Pancreas (tissue), 10 donors: Measurements from ENCODE around the gene CYGB. TPM values are rescaled to one million over a fixed set of nuclear protein-coding genes. Genes with fewer than 3 reads are reported as not detected.

Experiments
- ATAC-seq, 4 donors: fragments of 200-7000 bp; cut with Tn5 transposase; one replicate each; pipeline versions ENCODE4 v1.8.0 to v1.9.1; 2020; ENCODE audit warnings: mild to moderate bottlenecking in 4 of 4, moderate library complexity in 4 of 4
- DNase-seq, 6 donors: peaks; one replicate each; pipeline ENCODE4 v3.0.0-alpha.2; 2020
- FAIRE-seq: peaks from 2 replicates; lab custom pipeline; 2012; peaks lifted over from hg19 to GRCh38; lab: Jason Lieb, UNC
- H3K27ac ChIP-seq, 4 donors: fragments of 200-600 bp; sonication (generic); 1 replicate in 3 of 4; 2 replicates in 1 of 4; pipeline versions ENCODE4 v1.5.0 to v1.8.0; 2020
- H3K27me3 ChIP-seq, 4 donors: fragments of 200-600 bp; one replicate each; pipeline ENCODE4 v1.8.0; 2021
- H3K36me3 ChIP-seq, 3 donors: fragments of 200-600 bp; sonication (generic) in 1 of 3; one replicate each; pipeline versions ENCODE4 v1.5.0 to v1.8.0; 2020 to 2021
- H3K4me1 ChIP-seq, 3 donors: fragments of 200-600 bp; one replicate each; pipeline ENCODE4 v1.8.0; 2021
- H3K4me3 ChIP-seq, 4 donors: fragments of 200-600 bp; sonication (generic) in 2 of 4; one replicate each; pipeline versions ENCODE4 v1.5.0 to v1.8.0; 2020 to 2021
- H3K9me3 ChIP-seq, 4 donors: fragments of 200-600 bp; one replicate each; pipeline ENCODE4 v1.8.0; 2021
- WGBS, 2 donors: extraction: QIAGEN DNeasy Blood & Tissue Kit; methylation state at CpG; one replicate each; pipeline ENCODE4 v1.1.7; 2013; 5-methylcytosine and 5-hydroxymethylcytosine counted together
- intact Hi-C, 3 donors: fragments of 100-400 bp; cut with DNase I; formaldehyde crosslinking; loops; one replicate each; pipeline versions ENCODE4 v1.11.1 to v1.14.2; 2022
- polyA plus RNA-seq, 2 donors: library from polyadenylated mRNA; stranded (reverse); fragments of 200-250 nt; gene quantifications; one replicate each; pipeline ENCODE4 v1.2.3, GENCODE V29; 2013
- total RNA-seq, 6 donors: library from RNA; stranded (reverse); fragmentation: NEBNext Ultra II Directional in 4 of 6; extraction: Animal tissue kit (Norgen Biotek cat#: 25700) in 4 of 6; gene quantifications; one replicate each; pipeline versions ENCODE4 v1.2.1 to v1.2.4, GENCODE V29; 2021 to 2023
- TF ChIP-seq, protein P1 (sequence below), 4 donors: fragments of 200-600 bp; sonication (generic) in 3 of 4; IDR thresholded peaks; one replicate each; pipeline versions ENCODE4 v1.5.0 to v1.8.0; 2021; ENCODE audit warnings: antibody characterized with exemption in 4 of 4
- donor health status: healthy with polysubstance abuse.
- donor health status: DM: no; HTN: no; CAD: no; lungs with moderate emphysema.
- donor health status: DM: no; HTN: no; CAD: no.
- donor health status: control.
- donor health status: control.
- donor health status: Bipolar disorder and iron deficiency.
- donor health status: DM: yes; HTN: yes; CAD: no.
- donor health status: DM: no; HTN: no; CAD: no.
- donor health status: DM: no; HTN: no; CAD: no.
- donor health status: DM: yes; HTN: yes; CAD: no.

Gene CYGB
- total and polyA plus RNA-seq, 8 donors, result 2.6 to 15.7 (median 8.2) TPM

DNA sequence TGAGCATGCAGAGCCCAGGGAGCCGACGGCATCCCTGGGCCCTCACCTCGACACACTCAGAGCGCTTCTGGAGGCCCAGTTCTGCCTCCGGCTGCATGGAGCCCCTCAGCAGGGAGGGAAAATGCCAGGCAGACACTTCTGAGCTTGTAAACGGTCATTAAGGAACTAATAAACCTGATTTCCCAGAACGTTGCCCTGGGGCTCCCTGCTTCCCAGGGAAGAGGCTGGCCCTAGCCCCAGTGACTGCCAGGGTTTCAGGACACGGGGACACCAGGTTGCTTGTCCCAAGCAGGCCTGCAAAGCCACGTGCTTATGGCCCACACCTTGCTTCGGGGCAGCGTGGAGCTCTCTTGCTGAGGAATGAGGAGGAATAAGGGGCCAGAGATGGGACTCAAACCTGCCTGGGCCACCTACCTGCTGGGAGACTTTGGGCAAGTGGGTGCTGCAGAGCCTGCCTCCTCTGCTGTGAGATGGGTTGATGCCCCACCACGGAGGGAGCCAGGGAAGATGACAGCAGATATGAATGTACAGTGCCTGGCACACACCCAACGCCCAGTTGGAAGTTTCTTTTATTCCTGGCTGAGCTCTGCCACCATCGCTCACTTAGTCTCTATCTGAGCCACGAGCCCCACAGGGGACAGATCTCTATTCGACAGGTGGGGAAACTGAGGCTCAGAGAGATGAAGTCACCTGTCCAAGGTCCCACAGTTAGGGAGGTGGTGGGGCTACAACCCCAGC is 41.7 kb downstream of the CYGB start:
- Histone ChIP-seq H3K27me3 (no peaks in the 10 kb centered on the region), H3K4me1 (peaks cover 13 to 23% (median 22%) of the 10 kb centered on the region in 3 donors), H3K9me3 (no peaks in the 10 kb centered on the region), H3K4me3 (no peak overlapping the region), H3K36me3 (no peaks in the 10 kb centered on the region), H3K27ac (no peak overlapping the region)
- DNase-seq (peak in 1 of 6 donors; percentile 23), ATAC-seq (no peak), FAIRE-seq (no peak)
- TF ChIP-seq, protein P1, sequence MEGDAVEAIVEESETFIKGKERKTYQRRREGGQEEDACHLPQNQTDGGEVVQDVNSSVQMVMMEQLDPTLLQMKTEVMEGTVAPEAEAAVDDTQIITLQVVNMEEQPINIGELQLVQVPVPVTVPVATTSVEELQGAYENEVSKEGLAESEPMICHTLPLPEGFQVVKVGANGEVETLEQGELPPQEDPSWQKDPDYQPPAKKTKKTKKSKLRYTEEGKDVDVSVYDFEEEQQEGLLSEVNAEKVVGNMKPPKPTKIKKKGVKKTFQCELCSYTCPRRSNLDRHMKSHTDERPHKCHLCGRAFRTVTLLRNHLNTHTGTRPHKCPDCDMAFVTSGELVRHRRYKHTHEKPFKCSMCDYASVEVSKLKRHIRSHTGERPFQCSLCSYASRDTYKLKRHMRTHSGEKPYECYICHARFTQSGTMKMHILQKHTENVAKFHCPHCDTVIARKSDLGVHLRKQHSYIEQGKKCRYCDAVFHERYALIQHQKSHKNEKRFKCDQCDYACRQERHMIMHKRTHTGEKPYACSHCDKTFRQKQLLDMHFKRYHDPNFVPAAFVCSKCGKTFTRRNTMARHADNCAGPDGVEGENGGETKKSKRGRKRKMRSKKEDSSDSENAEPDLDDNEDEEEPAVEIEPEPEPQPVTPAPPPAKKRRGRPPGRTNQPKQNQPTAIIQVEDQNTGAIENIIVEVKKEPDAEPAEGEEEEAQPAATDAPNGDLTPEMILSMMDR (IDR thresholded peaks at IDR 0.05), result no peak
- intact Hi-C loops, result no loop called here
- 78 to 79% methylated on average over 16 of the region's 16 CpGs for whole genome bisulfite sequencing, 2 donors

DNA sequence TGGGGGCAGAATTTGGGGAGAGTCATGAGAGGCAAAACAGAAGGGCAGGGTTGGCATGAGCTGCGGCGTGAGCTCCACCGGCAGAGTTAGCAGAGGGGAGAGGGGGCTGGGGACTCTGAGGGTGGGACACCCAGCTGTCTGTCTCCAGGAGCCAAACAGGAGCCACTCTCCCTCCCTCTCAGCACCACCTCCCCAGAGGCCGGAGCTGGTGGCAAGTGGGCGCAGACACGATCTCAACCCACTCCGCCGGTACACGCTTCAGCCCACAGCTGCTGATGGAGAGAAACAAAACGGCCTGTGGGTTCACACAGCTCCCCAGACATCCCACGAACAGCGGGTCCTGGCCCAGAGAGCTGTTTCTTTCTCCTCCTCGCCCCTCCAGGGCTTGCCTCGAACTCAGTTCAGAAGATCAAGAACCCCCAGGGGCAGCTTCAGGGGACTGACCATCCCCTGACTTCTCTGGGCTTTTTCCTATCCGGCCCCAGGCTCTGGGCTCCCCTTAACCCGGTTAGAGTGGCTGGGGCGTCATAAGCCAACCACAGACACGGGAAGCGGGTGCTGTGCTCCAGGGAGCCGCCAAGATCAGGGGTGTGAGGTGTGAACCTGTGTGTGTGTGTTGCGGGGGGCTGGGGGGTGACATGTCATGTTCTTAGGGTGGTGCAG is 43.9 kb downstream of the CYGB start:
- H3K4me3 ChIP-seq, result peak overlapping the region in 1 of 4 donors; percentile 5
- intact Hi-C loops, result no loop called here
- H3K27ac ChIP-seq, result peak overlapping the region in 2 of 4 donors; percentile 63 to 80
- no peaks in the 10 kb centered on the region for H3K9me3 ChIP-seq
- ATAC-seq, result no peak
- no peaks in the 10 kb centered on the region for H3K27me3 ChIP-seq
- H3K36me3 ChIP-seq, result no peaks in the 10 kb centered on the region
- WGBS, 2 donors, result 82 to 87% methylated on average over 17 to 21 of the region's 21 CpGs
- no peak for FAIRE-seq
- DNase-seq, result peak in 1 of 6 donors; percentile 38
- peaks cover 9 to 12% (median 10%) of the 10 kb centered on the region in 3 donors for H3K4me1 ChIP-seq
- TF ChIP-seq, protein P1 (IDR thresholded peaks at IDR 0.05), result no peak

DNA sequence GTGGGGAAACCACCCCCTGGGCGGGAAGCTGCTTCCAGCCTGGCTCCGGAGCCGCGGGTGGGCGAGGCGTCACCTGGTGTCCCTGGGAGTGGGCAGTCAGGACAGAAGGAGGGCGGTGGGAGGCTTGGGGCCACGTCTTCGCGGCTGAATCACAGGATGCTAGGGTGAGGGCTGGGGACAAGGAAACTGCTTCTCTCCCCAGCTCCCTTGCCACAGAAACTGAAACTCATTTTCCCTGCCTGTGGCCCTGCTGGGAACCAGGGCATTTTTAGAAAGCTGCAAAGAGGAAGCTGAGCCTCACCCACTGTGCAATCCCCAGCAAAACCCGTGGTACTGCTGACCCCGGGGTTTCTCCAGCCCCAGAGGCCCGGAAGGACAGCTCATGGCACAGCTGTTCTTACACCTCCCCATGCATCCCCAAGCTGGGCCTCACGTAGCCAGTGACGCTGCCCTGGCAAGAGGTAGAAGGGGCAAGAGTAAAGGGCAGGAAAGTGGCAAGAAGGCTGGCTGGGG is 44.5 kb downstream of the CYGB start:
- TF ChIP-seq, protein P1 (IDR thresholded peaks at IDR 0.05), result no peak
- H3K27me3 ChIP-seq, result no peaks in the 10 kb centered on the region
- no peaks in the 10 kb centered on the region for H3K9me3 ChIP-seq
- ATAC-seq (peak in 3 of 4 donors; percentile 10 to 59 (median 53)), DNase-seq (peak in 2 of 6 donors; percentile 27 to 66), FAIRE-seq (no peak)
- no peaks in the 10 kb centered on the region for H3K36me3 ChIP-seq
- peak overlapping the region in 3 of 4 donors; percentile 17 to 80 (median 63) for H3K27ac ChIP-seq
- H3K4me3 ChIP-seq, result peak overlapping the region in 1 of 4 donors; percentile 5
- 50 to 59% methylated on average over 15 of the region's 15 CpGs for WGBS, 2 donors
- intact Hi-C loops, result no loop called here
- H3K4me1 ChIP-seq, result peaks cover 9 to 10% (median 9%) of the 10 kb centered on the region in 3 donors

DNA sequence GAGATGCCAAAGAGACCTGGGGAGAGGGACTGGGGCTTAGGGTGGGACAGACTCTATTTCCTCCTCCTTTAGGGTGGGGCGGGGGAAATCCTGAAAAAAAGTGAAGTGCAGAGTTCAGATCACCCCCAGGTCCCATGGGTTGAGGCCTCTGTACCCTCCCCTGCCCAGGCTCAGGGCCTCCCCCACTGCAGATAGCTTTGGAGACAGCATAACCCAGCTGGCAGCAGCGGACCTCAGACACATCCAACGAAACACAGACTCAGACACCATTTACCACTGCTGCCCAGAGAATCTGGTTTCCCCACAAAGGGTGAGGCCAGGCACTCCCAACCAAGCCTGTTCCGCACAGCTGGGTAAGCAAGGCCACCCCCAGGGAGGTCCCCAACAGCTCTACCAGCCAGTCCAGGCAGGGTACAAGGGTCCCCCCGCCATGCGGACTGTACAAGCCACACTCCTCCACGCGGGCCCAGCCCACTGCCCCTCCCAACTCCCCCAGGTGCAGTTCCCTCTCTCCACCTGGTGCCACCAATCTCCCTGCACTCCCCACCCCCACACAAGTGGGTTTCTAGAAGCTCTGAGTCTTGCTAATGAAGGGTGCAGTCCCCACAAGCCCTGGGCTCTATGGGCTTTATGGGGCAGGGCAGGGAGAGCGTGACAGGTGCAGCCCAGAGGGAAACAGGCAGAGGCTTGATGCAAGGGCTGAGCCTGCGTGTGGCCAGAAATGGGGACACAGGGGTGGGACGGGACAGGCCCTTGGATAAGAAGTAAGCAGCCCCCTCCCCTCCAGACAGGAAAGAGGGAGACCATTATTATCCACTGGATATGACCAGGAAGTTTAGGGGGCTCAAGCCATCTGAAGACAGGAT is 45.2 kb downstream of the CYGB start:
- H3K27ac ChIP-seq, result peak overlapping the region in 3 of 4 donors; percentile 17 to 80 (median 63)
- H3K36me3 ChIP-seq, result no peaks in the 10 kb centered on the region
- H3K4me1 ChIP-seq, result peaks cover 3 to 4% (median 3%) of the 10 kb centered on the region in 3 donors
- intact Hi-C loops, result no loop called here
- TF ChIP-seq, protein P1 (IDR thresholded peaks at IDR 0.05), result no peak
- H3K27me3 ChIP-seq, result no peaks in the 10 kb centered on the region
- DNase-seq (peak in 2 of 6 donors; percentile 16 to 71), FAIRE-seq (no peak), ATAC-seq (peak in 3 of 4 donors; percentile 11 to 25 (median 16))
- 73 to 78% methylated on average over 11 of the region's 11 CpGs for WGBS, 2 donors
- H3K4me3 ChIP-seq, result peak overlapping the region in 1 of 4 donors; percentile 5
- H3K9me3 ChIP-seq, result no peaks in the 10 kb centered on the region
